Stimulated activated effector memory CD8-positive, alpha-beta T cell treated with anti-CD3 and anti-CD28 coated beads, Interleukin-12 subunit alpha, Interleukin-12 subunit beta, amount 100 ng/mL, for 72 hours (primary cell): Measurements from ENCODE around the gene PDZD2.

Experiments used
- ATAC-seq: fragments of 150-1000 bp; cut with Tn5 transposase; 2 replicates; pipeline ENCODE4 v1.10.0; 2021
- DNase-seq, 2 donors: peaks; one replicate each; pipeline ENCODE4 v3.0.0; 2021 to 2022; ENCODE audit warnings: low spot score in 2 of 2
- H3K27ac Mint-ChIP-seq: one replicate; pipeline ENCODE4 v1.8.0; 2022; ENCODE audit warnings: mild to moderate bottlenecking, mixed read lengths
- H3K36me3 Mint-ChIP-seq: one replicate; pipeline ENCODE4 v1.8.0; 2022; ENCODE audit warnings: mild to moderate bottlenecking, mixed read lengths
- H3K4me1 Mint-ChIP-seq: one replicate; pipeline ENCODE4 v1.8.0; 2022; ENCODE audit warnings: mixed read lengths
- H3K4me3 Mint-ChIP-seq: one replicate; pipeline ENCODE4 v1.8.0; 2022; ENCODE audit warnings: mild to moderate bottlenecking, mixed read lengths
- H3K9me3 Mint-ChIP-seq: one replicate; pipeline ENCODE4 v1.8.0; 2022; ENCODE audit warnings: mixed read lengths

PDZD2 gene

DNA sequence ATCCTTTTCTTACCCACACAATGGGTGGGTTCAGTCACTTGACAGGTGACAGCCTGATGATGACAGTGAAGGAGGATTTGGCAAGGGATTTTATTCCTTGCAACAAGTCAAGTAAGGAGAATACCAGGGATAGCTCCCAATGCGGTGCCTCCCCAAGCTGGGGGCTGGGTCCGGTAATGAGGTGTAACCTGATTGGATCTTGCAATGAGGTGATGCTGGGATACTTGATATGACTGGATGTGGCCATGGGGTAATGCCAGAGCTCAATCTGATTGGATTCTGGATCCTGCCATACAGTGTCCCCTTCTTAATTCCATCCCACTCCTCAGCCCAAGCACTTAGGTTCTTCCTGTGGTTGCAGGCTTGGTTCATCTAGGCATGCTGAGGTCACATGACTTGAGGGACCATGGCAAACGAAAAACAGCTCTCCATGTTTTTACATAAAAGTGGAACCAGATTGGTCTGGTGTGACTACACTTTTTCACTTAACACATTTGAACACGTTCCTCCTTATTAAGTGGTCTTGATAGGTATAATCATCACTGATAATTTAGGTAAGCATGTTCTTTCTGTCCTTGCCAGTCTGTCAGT lies 181.1 kb downstream of the PDZD2 start:
- no peaks in the 10 kb centered on the region for H3K4me1 Mint-ChIP-seq
- DNase-seq: no peak
- no peak overlapping the region for H3K27ac Mint-ChIP-seq
- H3K4me3 Mint-ChIP-seq: no peak overlapping the region
- no peaks in the 10 kb centered on the region for H3K9me3 Mint-ChIP-seq
- no peaks in the 10 kb centered on the region for H3K36me3 Mint-ChIP-seq
- ATAC-seq: no peak

DNA sequence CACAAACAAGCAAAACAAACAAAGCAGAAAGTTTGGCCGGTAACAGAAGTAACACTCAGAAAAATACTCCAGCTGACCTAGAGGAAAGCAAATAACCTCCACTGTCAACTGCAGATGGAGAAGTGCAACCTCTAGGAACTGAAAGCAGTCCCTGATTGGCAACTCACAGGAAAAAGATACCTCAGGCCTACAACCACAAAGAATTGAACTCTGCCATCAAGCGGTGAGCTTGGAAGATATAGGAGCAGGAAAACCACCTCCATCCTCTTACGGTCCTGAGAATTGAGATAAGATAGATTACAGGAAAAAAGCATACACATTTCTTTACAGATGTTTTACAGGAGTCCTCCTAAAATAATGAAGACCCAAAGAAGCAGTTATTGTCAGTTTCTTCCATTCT lies 184.5 kb downstream of the PDZD2 start:
- no peak overlapping the region for H3K27ac Mint-ChIP-seq
- no peak for DNase-seq
- H3K4me1 Mint-ChIP-seq: no peaks in the 10 kb centered on the region
- no peak overlapping the region for H3K4me3 Mint-ChIP-seq
- no peak for ATAC-seq
- H3K36me3 Mint-ChIP-seq: no peaks in the 10 kb centered on the region
- peaks cover 2% of the 10 kb centered on the region for H3K9me3 Mint-ChIP-seq

DNA sequence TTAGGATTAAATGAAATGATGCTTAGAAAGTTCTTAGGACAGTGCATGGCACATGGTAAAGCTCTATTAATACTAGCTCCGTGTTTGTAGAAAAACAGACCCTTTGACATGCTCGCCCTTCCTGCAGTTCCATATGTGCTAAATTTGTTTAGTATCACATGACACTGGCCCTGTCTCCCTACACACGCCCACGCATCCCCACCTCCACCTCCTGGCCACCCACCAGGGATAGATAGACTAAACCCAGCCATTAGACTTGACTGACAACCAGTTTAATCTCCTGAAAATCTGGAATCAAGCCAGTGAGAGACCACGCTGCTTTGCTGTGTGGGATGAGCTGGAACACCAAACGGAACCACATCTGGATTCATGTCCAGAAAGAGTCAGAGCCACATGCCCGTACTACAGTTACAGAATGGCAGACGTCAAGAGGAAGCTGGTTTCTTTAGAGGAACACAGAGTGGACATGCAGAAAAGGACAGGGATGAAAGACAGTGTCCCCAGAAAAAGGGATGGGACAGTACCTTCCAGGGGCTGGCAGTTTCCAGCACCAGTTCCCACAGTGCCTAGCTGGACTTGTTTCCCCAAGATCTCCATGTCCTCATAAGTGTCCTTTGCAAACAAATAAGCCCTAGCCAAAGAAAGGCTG lies 186.1 kb downstream of the PDZD2 start:
- no peak for ATAC-seq
- Mint-ChIP-seq H3K27ac (no peak overlapping the region), H3K4me3 (no peak overlapping the region)

DNA sequence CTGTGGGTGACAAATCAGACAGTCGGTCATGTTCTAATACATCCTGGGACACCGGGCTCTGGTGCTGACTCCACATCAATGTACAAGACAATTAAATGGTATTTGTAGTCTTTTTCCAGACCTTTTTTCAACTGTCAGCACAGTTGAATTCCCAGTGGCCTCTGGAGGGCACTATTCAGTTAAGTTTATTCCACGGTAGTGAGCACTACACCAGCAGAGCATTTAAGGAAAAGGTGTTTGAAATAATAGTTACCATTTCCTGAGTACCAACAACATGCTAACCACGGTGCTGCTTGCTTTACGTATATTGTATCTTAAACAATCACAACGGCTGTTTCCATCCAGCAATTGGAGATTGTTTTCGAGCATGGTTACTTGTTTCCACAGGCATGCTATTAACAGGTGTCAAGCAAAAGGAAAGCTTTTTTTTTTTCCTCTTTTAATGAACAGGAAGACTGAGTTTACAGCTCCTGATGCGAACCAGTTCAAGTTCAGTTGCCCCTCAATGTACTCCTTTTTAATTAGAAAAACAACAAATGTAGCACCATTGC lies 186.7 kb downstream of the PDZD2 start:
- peak; percentile 36 for ATAC-seq

More for the DNA sequence above, 186.1 kb downstream of the PDZD2 start:
- no peaks in the 10 kb centered on the region for H3K4me1 Mint-ChIP-seq
- H3K36me3 Mint-ChIP-seq: no peaks in the 10 kb centered on the region
- DNase-seq: no peak
- peaks cover 2% of the 10 kb centered on the region for H3K9me3 Mint-ChIP-seq

DNA sequence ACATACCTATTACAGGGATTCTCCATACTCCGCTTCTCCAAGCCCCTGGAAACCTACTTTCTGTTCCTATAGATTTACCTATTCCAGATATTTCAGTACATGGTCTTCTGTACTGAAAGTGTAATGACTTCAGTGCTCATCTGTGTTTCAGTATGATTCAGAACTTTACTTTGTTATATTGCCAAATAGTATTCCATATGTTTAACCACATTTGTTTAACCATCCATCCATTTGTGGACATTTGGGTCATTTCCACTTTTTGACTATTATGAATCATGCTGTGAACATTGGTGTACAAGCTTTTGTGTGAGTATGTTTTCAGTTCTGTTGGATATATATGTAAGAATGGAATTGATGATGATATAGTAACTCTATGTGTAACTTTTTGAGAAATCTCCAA lies 188.9 kb downstream of the PDZD2 start:
- Mint-ChIP-seq H3K4me1 (no peaks in the 10 kb centered on the region), H3K9me3 (peaks cover 2% of the 10 kb centered on the region), H3K4me3 (no peak overlapping the region), H3K27ac (no peak overlapping the region), H3K36me3 (no peaks in the 10 kb centered on the region)
- ATAC-seq (no peak), DNase-seq (no peak)

More for the DNA sequence above, 186.7 kb downstream of the PDZD2 start:
- Mint-ChIP-seq H3K9me3 (peaks cover 2% of the 10 kb centered on the region), H3K27ac (no peak overlapping the region), H3K4me3 (no peak overlapping the region), H3K4me1 (no peaks in the 10 kb centered on the region), H3K36me3 (no peaks in the 10 kb centered on the region)
- no peak for DNase-seq

DNA sequence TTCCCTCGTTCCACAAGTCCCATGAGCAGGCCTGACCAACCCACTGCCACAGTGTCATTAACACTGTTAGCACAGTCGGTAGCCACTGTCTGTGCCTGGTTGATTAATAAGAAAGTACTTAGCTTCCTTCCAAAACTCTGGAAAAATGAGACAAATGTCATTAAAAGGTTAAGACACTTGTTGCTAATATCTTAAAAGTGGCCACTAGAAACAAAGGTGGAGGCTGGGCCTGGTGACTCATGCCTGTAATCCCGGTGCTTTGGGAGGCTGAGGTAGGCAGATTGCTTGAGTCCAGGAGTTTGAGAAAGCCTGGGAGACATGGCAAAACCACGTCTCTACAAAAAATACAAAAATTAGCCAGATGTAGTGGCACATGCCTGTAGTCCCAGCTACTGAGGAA lies 194.0 kb downstream of the PDZD2 start:
- no peaks in the 10 kb centered on the region for H3K9me3 Mint-ChIP-seq
- DNase-seq (no peak), ATAC-seq (no peak)
- H3K4me3 Mint-ChIP-seq: no peak overlapping the region
- H3K36me3 Mint-ChIP-seq: no peaks in the 10 kb centered on the region
- H3K27ac Mint-ChIP-seq: no peak overlapping the region
- H3K4me1 Mint-ChIP-seq: no peaks in the 10 kb centered on the region

DNA sequence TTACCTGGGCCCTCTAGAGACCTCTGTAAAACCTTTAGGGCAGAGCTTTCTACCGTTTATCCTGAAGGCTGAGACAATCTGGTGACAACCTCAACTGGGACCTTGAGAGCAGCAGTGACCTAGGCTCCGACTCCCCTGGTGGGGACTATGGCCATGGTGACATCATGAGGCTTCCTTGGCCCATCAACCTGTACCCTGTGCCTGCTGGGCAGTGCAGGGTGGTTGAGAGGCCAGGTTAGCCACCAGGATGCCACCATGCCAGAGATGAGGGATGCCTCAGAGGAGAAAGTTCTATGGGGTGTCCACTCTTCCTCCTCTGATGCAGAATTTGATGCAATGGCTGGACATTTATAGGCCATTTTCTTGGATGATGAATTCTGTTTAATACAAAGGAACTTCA lies 194.8 kb downstream of the PDZD2 start:
- H3K4me3 Mint-ChIP-seq: no peak overlapping the region
- H3K27ac Mint-ChIP-seq: no peak overlapping the region
- no peaks in the 10 kb centered on the region for H3K9me3 Mint-ChIP-seq
- DNase-seq (no peak), ATAC-seq (peak; percentile 28)
- H3K36me3 Mint-ChIP-seq: no peaks in the 10 kb centered on the region
- H3K4me1 Mint-ChIP-seq: no peaks in the 10 kb centered on the region

DNA sequence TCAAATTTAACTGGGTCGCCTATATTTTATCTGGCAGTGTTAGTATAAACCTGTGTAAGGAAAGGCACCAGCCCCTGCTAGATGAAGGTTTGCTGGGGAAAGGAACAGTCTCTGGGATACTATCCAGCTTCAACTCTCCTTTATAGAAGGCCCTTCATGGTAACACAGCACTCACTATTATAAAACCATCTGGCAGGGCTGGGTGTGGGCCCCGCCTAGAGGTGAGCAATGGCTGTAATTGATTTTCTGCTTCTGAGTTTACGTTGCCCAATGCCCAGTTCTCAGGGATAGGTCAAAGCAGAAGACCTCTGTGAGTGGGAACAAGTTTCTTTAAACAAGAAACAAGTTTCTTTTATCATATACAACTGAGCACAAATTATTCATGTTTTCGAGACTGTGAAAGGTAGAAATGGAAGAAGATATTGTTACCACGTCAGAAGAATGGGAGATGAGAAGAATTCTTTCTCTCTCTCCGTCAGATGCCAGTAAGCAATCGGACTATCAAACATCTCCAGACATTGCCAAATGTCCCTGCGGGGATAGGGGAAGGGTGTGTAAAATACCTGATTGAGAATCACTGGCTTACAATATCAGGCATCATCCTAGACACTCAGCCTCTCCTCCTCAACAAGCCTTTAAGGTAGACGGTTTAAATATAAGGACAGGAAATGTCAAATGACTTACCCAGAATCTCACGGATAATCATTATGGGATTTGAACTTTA lies 205.9 kb downstream of the PDZD2 start:
- no peak for DNase-seq
- no peaks in the 10 kb centered on the region for H3K36me3 Mint-ChIP-seq
- H3K4me3 Mint-ChIP-seq: no peak overlapping the region
- H3K9me3 Mint-ChIP-seq: no peaks in the 10 kb centered on the region
- no peaks in the 10 kb centered on the region for H3K4me1 Mint-ChIP-seq
- ATAC-seq: no peak
- no peak overlapping the region for H3K27ac Mint-ChIP-seq

DNA sequence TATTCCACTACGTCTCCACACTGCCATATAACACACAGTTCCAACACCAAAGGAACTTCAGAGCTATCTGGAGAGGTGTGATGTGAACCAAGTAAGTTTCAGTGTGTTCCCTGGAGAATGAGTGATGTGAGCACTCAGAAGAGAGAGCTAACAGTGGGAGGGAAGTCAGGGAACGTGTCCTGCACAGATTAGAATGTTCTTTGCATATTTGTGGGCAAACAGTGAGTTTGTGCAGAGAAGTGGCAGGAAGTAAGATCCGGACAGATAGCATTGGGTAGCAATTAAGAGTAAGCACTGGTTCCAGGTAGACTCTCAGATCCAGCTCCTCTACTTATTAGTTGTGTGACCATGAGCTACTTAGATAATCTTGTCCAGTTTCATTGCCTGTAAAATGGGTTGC lies 206.4 kb downstream of the PDZD2 start:
- DNase-seq (no peak), ATAC-seq (no peak)
- no peak overlapping the region for H3K4me3 Mint-ChIP-seq
- no peak overlapping the region for H3K27ac Mint-ChIP-seq
- no peaks in the 10 kb centered on the region for H3K4me1 Mint-ChIP-seq
- H3K9me3 Mint-ChIP-seq: no peaks in the 10 kb centered on the region
- no peaks in the 10 kb centered on the region for H3K36me3 Mint-ChIP-seq

DNA sequence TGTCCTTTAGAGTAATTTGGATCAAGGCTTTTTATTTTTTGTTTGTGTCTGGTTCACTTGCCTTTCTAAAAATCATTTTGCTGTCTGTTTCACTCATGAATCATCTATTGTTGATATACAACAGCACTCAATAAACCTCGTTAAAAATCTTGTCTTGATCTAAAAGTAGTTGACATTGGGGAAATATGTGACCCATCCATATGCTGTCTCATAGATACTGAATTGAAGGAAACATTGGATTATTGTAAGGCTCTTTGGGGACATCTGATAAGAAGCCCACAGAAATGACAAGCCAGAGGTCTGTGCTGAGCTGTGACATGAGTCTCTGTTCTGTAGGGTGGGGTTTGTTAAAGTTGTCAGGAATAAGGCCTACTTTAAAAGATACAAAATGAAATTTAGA lies 208.0 kb downstream of the PDZD2 start:
- DNase-seq (no peak), ATAC-seq (no peak)
- Mint-ChIP-seq H3K9me3 (no peaks in the 10 kb centered on the region), H3K4me3 (no peak overlapping the region), H3K27ac (no peak overlapping the region), H3K4me1 (no peaks in the 10 kb centered on the region), H3K36me3 (no peaks in the 10 kb centered on the region)

DNA sequence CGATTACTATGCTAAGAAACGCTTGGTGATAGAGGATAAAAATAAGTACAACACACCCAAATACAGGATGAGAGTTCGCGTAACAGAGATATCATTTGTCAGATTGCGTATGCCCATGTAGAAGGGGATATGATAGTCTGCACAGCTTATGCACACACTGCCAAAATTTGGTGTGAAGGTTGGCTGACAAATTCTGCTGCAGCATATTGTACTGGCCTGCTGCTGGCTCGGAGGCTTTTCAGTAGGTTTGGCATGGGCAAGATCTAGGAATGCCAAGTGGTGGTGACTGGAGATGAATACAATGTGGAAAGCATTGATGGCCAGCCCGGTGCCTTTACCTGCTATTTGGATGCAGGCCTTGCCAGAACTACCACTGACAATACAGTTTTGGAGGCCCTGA lies 208.4 kb downstream of the PDZD2 start:
- no peaks in the 10 kb centered on the region for H3K9me3 Mint-ChIP-seq
- no peaks in the 10 kb centered on the region for H3K4me1 Mint-ChIP-seq
- DNase-seq: no peak
- no peak for ATAC-seq
- H3K27ac Mint-ChIP-seq: no peak overlapping the region
- no peaks in the 10 kb centered on the region for H3K36me3 Mint-ChIP-seq
- H3K4me3 Mint-ChIP-seq: no peak overlapping the region

DNA sequence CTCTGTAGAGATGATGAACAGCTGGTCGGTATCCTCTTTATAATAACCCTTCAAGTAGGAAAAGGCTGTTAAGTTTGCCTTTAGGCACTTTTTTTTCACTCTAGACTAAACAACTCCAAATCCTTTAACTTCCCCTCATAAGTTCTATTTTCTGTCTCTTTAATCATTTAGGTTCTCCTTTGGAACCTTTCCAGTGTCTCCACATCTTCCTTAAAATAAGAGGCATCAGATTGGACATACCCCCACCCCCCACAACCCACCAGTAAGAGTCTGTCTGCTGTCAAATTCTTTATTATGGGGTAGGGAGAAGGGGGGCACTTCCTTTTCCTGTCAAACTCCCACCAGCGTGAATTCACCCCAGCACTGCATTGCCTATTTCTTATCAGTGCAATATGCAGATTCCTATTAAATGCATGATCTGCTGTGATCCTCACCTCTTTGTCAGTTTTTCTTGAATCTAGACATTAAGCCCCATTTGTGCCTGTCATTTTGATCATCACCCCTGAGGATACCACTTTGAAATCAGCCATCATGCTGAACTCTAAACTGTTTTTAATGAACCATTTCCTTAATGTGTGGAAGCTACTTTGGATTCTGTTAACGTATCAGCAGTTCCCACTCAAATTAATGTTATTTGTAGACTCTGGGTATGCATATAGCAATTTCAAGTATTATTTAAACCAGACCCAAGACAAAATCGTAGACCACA lies 212.2 kb downstream of the PDZD2 start:
- ATAC-seq (no peak), DNase-seq (no peak)
- Mint-ChIP-seq H3K36me3 (no peaks in the 10 kb centered on the region), H3K4me3 (no peak overlapping the region), H3K9me3 (no peaks in the 10 kb centered on the region), H3K27ac (no peak overlapping the region), H3K4me1 (peaks cover 10% of the 10 kb centered on the region)

DNA sequence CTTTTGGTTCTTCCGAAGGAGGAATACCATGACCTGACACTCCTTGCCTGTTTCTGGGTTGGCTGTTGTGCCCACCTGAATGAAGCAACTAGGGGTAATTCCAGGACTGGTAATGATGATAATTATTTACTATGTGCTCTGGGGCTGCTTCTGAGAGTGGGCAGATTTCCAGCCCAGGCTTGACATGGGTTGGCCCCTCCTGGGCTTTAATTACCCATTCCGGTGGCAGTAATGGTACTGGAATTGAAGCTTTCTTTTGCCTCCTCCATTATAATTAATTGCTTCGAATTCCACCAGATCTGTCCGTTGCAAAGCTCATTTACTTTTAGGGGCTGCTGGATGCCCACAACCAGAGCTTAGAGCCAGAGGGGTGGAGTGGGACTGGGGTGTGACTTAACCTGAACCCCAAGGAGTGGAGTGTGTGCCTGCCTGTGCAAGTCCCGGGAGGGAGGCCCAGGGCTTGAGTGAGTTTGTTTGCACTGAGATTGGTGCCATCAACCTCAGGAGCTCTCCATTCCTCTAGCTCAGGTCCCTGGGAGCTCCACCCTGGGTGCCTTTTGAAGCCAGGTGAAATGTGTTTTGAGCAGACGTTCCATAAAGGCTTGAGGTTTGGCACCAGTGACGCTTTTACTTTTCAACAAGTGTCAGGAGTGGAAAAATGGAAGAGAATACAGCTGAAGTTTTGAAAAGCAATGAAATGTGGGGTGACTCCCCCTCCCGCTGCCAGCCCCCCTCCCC lies 214.6 kb downstream of the PDZD2 start:
- peaks cover 10% of the 10 kb centered on the region for H3K4me1 Mint-ChIP-seq
- peak overlapping the region; percentile 39 for H3K4me3 Mint-ChIP-seq
- DNase-seq (no peak), ATAC-seq (no peak)
- no peaks in the 10 kb centered on the region for H3K9me3 Mint-ChIP-seq
- no peak overlapping the region for H3K27ac Mint-ChIP-seq
- no peaks in the 10 kb centered on the region for H3K36me3 Mint-ChIP-seq

DNA sequence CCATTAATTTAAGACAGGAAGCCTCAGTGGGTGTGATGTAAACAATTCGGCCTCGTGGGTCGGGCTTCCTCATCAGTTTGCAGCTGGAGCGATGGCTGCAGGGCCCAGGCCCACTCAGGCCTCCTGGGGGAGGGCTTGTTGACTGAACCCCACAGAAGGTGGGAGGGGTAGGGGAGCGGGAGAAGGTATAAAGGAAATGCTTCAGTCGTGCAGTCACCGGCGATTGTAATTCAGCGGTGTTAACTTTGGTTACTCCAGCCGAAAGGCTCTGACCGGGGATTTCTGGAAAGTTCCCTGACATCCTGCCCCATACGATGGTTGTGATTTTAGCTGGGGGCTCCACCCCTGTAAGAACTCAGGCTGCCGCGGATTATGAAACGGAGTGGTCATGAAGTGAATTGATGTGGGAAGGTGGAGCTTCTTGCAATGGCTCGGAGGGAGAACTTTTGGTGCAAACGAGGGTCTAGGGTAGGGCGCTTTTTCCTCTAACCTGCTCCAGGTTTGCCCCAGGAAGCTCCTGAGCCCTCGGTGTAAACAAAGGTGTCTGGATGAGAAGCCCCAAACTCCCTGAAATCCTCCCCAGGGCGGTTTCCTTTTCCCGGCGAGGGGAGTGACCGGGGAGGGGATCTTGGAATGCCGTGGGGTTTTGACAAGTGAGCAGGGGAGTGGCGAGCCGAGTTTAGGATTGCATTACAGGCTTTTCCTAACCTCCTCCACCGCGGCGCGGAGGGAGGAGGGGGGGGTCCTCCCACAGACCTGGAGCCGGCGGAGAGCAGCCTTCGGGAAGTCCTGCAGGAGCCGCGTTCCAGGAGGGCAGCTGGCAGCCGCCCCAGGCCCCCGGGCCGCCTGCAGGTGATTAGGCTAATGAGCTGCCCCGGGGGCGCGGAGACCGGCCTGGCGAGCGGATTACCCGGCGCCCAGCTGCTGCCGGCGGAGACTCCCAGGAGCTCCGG lies 215.5 kb downstream of the PDZD2 start:
- Mint-ChIP-seq H3K9me3 (peaks cover 5% of the 10 kb centered on the region), H3K4me3 (peak overlapping the region; percentile 39), H3K4me1 (peaks cover 10% of the 10 kb centered on the region), H3K36me3 (no peaks in the 10 kb centered on the region), H3K27ac (no peak overlapping the region)
- DNase-seq: no peak
- ATAC-seq: peak; percentile 36
